Spleen (tissue), 11 donors: ENCODE measurements around the gene CXCL1. TPM values are rescaled to one million over a fixed set of nuclear protein-coding genes. Genes with fewer than 3 reads are reported as not detected.

Experiments
- DNase-seq: peaks from one replicate; pipeline ENCODE4 v3.0.0-alpha.2; 2020
- H3K27ac ChIP-seq, 8 donors: fragments of 200-600 bp; sonication (generic) in 7 of 8; 1 replicate in 4 of 8; 2 replicates in 4 of 8; pipeline versions ENCODE4 v1.5.0 to v1.8.0; 2016 to 2021; ENCODE audit warnings: inconsistent platforms in 4 of 8, mild to moderate bottlenecking in 4 of 8, moderate library complexity in 1 of 8
- H3K27me3 ChIP-seq, 7 donors: fragments of 200-600 bp; sonication (generic) in 6 of 7; replicated peaks in 1 of 7; 1 replicate in 4 of 7; 2 replicates in 3 of 7; pipeline versions ENCODE4 v1.5.0 to v1.8.0; 2016 to 2021; ENCODE audit warnings: inconsistent platforms in 3 of 7, mild to moderate bottlenecking in 1 of 7
- H3K36me3 ChIP-seq, 6 donors: fragments of 200-600 bp; sonication (generic) in 5 of 6; 1 replicate in 4 of 6; 2 replicates in 2 of 6; pipeline versions ENCODE4 v1.5.0 to v1.8.0; 2016 to 2021; ENCODE audit warnings: inconsistent platforms in 2 of 6
- H3K4me1 ChIP-seq, 6 donors: fragments of 200-600 bp; sonication (generic) in 5 of 6; 1 replicate in 3 of 6; 2 replicates in 3 of 6; pipeline versions ENCODE4 v1.5.0 to v1.8.0; 2016 to 2021; ENCODE audit warnings: inconsistent platforms in 3 of 6
- H3K4me3 ChIP-seq, 8 donors: fragments of 200-600 bp; sonication (generic) in 7 of 8; 1 replicate in 4 of 8; 2 replicates in 4 of 8; pipeline versions ENCODE4 v1.5.0 to v1.8.0; 2016 to 2021; ENCODE audit warnings: inconsistent platforms in 4 of 8, mild to moderate bottlenecking in 4 of 8, moderate library complexity in 2 of 8
- H3K9me3 ChIP-seq, 8 donors: fragments of 200-600 bp; sonication (generic) in 7 of 8; 1 replicate in 4 of 8; 2 replicates in 4 of 8; pipeline versions ENCODE4 v1.5.0 to v1.8.0; 2016 to 2021; ENCODE audit warnings: inconsistent platforms in 4 of 8
- POLR2A ChIP-seq, 3 donors: fragments of 450-650 bp; IDR thresholded peaks; one replicate each; pipeline ENCODE4 v1.5.1; 2017; ENCODE audit warnings: antibody characterized with exemption in 3 of 3, mild to moderate bottlenecking in 1 of 3
- POLR2AphosphoS5 ChIP-seq, 3 donors: sonication (generic); formaldehyde crosslinking; IDR thresholded peaks; one replicate each; pipeline ENCODE4 v1.5.1; 2017; ENCODE audit warnings: antibody characterized with exemption in 3 of 3
- WGBS, 5 donors: extraction: QIAGEN DNeasy Blood & Tissue Kit in 3 of 5; methylation state at CpG; one replicate each; pipeline versions ENCODE4 v1.1.5 to v1.1.7; 2013 to 2018; 5-methylcytosine and 5-hydroxymethylcytosine counted together
- intact Hi-C: fragments of 100-400 bp; cut with DNase I; formaldehyde crosslinking; loops from one replicate; pipeline ENCODE4 v1.15.0; 2023; ENCODE audit warnings: low total_unique reads
- polyA plus RNA-seq, 3 donors: library from polyadenylated mRNA; stranded (reverse); fragments of 200-250 nt; gene quantifications; one replicate each; pipeline ENCODE4 v1.2.1, GENCODE V29; 2013
- total RNA-seq, 7 donors: library from RNA; depleted of rRNA in 3 of 7; stranded (reverse); fragments of >200 nt in 3 of 7; fragmentation: NEBNext Ultra II Directional in 4 of 7; extraction: Animal tissue kit (Norgen Biotek cat#: 25700) in 4 of 7; gene quantifications; one replicate each; pipeline versions ENCODE4 v1.1.0 to v1.2.1, GENCODE V29; 2016 to 2021
- TF ChIP-seq, protein P1 (sequence below), 11 experiments: fragments of 200-600 bp in 7 of 11; fragments of 450-650 bp in 4 of 11; sonication (generic) in 4 of 11; IDR thresholded peaks in 8 of 11; conservative IDR thresholded peaks in 3 of 11; 1 replicate in 7 of 11; 2 replicates in 4 of 11; pipeline versions ENCODE4 v1.4.0 to v1.8.0; 2016 to 2021; ENCODE audit warnings: antibody characterized with exemption in 11 of 11, inconsistent platforms in 4 of 11, mild to moderate bottlenecking in 1 of 11
- donor health status: healthy with polysubstance abuse.
- donor health status: DM: no; HTN: no; CAD: no; lungs with moderate emphysema.
- donor health status: DM: no; HTN: no; CAD: no.
- donor health status: Bipolar disorder and iron deficiency.
- donor health status: healthy.
- donor health status: DM: no; HTN: no; CAD: no.
- donor health status: DM: yes; HTN: yes; CAD: no.

The CXCL1 gene
- total and polyA plus RNA-seq, 10 donors: 40.9 to 208 (median 154) TPM

DNA sequence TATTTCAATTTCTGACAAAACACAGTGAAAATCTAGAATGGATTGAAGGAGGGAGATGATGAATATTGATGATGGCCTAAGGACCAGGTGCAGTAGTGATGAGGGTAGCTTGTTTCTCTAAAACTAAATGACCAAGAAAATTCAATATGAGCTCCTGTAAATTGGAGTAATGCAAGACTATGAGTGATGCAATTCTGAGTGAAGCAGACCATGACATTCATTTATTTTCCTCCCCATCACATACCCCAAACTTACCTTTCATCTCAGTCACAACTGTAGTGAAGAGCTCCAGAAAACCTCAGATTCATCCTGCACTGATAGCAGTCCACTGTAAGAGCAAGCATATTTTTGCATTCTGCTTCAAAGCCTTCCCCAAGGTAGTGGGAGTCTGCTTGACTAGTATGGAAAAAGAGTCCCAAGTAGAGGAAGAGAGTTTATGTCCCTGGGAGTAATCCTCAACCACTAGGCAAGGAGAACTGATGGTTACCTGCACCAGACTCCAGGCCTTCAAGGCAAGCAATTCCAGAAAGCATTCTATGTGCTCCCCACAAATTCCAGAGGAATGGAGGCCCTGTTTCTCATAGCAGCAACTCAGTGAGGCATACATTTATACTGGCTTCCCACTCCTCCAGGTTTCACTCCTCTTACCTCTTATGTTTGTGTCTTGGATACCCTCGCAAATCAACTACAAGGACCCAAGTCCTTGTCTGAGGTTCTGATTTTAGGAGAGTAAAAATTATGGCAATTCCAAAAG lies 47.2 kb downstream of the CXCL1 start:
- no peak for TF ChIP-seq POLR2AphosphoS5 (IDR thresholded peaks at IDR 0.05)
- Histone ChIP-seq H3K27ac (peak overlapping the region in 4 of 8 donors; percentile 11 to 50 (median 38)), H3K36me3 (no peaks in the 10 kb centered on the region), H3K9me3 (no peaks in the 10 kb centered on the region), H3K4me3 (no peak overlapping the region), H3K4me1 (no peaks in the 10 kb centered on the region), H3K27me3 (no peaks in the 10 kb centered on the region)
- WGBS, 5 donors: 89 to 100% (median 93%) methylated on average over 1 of the region's 1 CpG
- intact Hi-C loops: no loop called here
- no peak for DNase-seq

DNA sequence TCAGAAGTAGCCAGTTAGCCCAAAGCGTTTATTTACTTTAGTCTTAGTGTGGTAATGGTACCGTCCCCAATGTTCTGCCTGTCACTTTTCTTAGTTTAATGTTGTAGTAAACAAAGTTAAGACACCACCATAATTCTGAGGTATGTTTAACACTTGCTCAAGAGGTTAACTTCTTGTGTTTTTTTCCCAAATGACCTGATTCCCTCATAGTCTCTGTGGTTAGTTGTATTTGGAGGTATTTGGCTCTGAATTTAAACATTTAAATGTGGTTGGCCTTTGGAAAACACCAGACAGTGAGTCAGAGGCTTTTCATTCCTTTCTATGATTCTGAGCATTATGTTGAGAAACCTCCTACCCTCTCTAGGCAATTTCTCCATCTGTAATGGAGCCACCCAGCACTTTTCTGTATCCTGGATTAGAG lies 47.9 kb downstream of the CXCL1 start:
- intact Hi-C loops: no loop called here
- Histone ChIP-seq H3K9me3 (no peaks in the 10 kb centered on the region), H3K4me3 (no peak overlapping the region), H3K27ac (peak overlapping the region in 6 of 8 donors; percentile 5 to 50 (median 28)), H3K36me3 (no peaks in the 10 kb centered on the region), H3K4me1 (no peaks in the 10 kb centered on the region), H3K27me3 (no peaks in the 10 kb centered on the region)
- TF ChIP-seq POLR2A (IDR thresholded peaks at IDR 0.05) (no peak), POLR2AphosphoS5 (IDR thresholded peaks at IDR 0.05) (no peak)
- TF ChIP-seq, protein P1, sequence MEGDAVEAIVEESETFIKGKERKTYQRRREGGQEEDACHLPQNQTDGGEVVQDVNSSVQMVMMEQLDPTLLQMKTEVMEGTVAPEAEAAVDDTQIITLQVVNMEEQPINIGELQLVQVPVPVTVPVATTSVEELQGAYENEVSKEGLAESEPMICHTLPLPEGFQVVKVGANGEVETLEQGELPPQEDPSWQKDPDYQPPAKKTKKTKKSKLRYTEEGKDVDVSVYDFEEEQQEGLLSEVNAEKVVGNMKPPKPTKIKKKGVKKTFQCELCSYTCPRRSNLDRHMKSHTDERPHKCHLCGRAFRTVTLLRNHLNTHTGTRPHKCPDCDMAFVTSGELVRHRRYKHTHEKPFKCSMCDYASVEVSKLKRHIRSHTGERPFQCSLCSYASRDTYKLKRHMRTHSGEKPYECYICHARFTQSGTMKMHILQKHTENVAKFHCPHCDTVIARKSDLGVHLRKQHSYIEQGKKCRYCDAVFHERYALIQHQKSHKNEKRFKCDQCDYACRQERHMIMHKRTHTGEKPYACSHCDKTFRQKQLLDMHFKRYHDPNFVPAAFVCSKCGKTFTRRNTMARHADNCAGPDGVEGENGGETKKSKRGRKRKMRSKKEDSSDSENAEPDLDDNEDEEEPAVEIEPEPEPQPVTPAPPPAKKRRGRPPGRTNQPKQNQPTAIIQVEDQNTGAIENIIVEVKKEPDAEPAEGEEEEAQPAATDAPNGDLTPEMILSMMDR (IDR thresholded peaks at IDR 0.05 in 8 of 11, conservative IDR thresholded peaks at IDR 0.05 in 3 of 11): no peak
- DNase-seq: no peak
- WGBS, 5 donors: 61 to 88% (median 73%) methylated on average over 2 of the region's 2 CpGs

DNA sequence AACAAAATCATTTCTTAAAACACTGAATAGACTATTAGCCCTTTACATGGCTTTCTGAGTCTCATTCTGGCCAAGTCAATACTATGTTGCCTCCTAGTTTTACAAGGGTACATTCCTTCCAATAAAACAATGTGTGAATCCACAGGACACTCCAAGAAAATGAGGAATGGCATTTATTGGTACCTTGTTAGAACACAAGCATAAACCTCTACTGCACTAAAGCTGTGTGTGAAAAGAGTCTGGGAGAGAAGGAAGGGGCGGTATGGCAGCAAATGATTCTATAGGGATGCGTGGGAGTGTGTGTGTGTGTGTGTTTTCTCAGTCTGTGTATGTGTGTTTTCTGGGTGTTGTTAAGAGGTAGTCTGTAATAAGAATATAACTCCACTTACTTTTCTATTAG lies 48.9 kb downstream of the CXCL1 start:
- no peak overlapping the region for H3K4me3 ChIP-seq
- peak overlapping the region in 6 of 8 donors; percentile 5 to 50 (median 28) for H3K27ac ChIP-seq
- intact Hi-C loops: no loop called here
- no peak for DNase-seq
- H3K36me3 ChIP-seq: no peaks in the 10 kb centered on the region
- 81 to 98% (median 88%) methylated on average over 2 of the region's 2 CpGs for WGBS, 5 donors
- H3K27me3 ChIP-seq: no peaks in the 10 kb centered on the region
- no peaks in the 10 kb centered on the region for H3K9me3 ChIP-seq
- H3K4me1 ChIP-seq: peaks cover 0 to 2% (median 0%) of the 10 kb centered on the region in 6 donors
- TF ChIP-seq POLR2A (IDR thresholded peaks at IDR 0.05) (no peak), POLR2AphosphoS5 (IDR thresholded peaks at IDR 0.05) (no peak)
- TF ChIP-seq, protein P1 (IDR thresholded peaks at IDR 0.05 in 8 of 11, conservative IDR thresholded peaks at IDR 0.05 in 3 of 11): no peak

DNA sequence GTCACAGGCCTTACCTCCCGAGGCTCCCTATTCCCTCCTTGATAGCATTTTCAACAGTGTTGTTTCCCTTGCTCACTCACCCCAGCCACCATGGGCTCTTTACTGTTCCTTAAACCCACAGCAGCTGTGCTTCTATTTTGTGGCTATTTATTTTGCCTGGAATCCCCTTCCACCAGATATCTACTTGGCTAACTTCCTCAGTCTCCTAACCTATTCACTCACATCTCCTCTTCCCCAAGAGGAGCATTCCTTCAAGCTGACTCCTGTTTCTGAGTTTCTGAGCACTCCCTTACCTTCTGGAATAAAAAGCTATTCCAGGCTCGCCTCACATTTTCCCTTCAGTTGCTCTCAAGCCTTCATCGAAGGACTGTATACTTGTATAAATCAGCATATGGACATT lies 50.5 kb downstream of the CXCL1 start:
- H3K36me3 ChIP-seq: no peaks in the 10 kb centered on the region
- intact Hi-C loops: no loop called here
- no peaks in the 10 kb centered on the region for H3K9me3 ChIP-seq
- 85 to 93% (median 91%) methylated on average over 3 of the region's 3 CpGs for WGBS, 5 donors
- no peaks in the 10 kb centered on the region for H3K27me3 ChIP-seq
- TF ChIP-seq, protein P1 (IDR thresholded peaks at IDR 0.05 in 8 of 11, conservative IDR thresholded peaks at IDR 0.05 in 3 of 11): no peak
- TF ChIP-seq POLR2A (IDR thresholded peaks at IDR 0.05) (no peak), POLR2AphosphoS5 (IDR thresholded peaks at IDR 0.05) (no peak)
- H3K4me1 ChIP-seq: peaks cover 0 to 5% (median 0%) of the 10 kb centered on the region in 6 donors
- H3K27ac ChIP-seq: no peak overlapping the region
- no peak for DNase-seq
- no peak overlapping the region for H3K4me3 ChIP-seq

Other genes starting within 250 kb of the CXCL1 start
- gene RASSF6, start 249.0 kb upstream of the CXCL1 start, total RNA-seq: 1 to 10 TPM in 1 of 7 donors, under 1 TPM in 6; 0.20 to 1.3 (median 0.30) TPM
- gene RASSF6, start 249.0 kb upstream of the CXCL1 start, polyA plus RNA-seq: under 1 TPM; 0.09 to 0.41 (median 0.22) TPM
- gene CXCL8, start 128.8 kb upstream of the CXCL1 start, total RNA-seq: 10 to 100 TPM in 2 of 7 donors, 1 to 10 TPM in 1, under 1 TPM in 4; 0.28 to 28.4 (median 0.94) TPM
- 1 to 10 TPM in 1 of 3 donors, under 1 TPM in 2; 0.59 to 3.7 (median 0.61) TPM for gene CXCL8, start 128.8 kb upstream of the CXCL1 start, polyA plus RNA-seq
- 100 to 1,000 TPM in 3 of 7 donors, 10 to 100 TPM in 4; 52.7 to 143 (median 87.4) TPM for gene CXCL6, start 32.7 kb upstream of the CXCL1 start, total RNA-seq
- 10 to 100 TPM; 17.8 to 36.0 (median 29.0) TPM for gene CXCL6, start 32.7 kb upstream of the CXCL1 start, polyA plus RNA-seq
- 10 to 100 TPM in 1 of 7 donors, 1 to 10 TPM in 6; 1.3 to 12.3 (median 2.6) TPM for gene PF4V1, start 16.1 kb upstream of the CXCL1 start, total RNA-seq
- 1 to 10 TPM in 2 of 3 donors, under 1 TPM in 1; 0.67 to 2.0 (median 1.3) TPM for gene PF4V1, start 16.1 kb upstream of the CXCL1 start, polyA plus RNA-seq
- gene PF4, start 112.6 kb downstream of the CXCL1 start, total RNA-seq: 10 to 100 TPM; 19.4 to 92.0 (median 51.0) TPM
- 10 to 100 TPM in 1 of 3 donors, 1 to 10 TPM in 2; 6.0 to 36.9 (median 8.5) TPM for gene PF4, start 112.6 kb downstream of the CXCL1 start, polyA plus RNA-seq
- 100 to 1,000 TPM in 5 of 7 donors, 10 to 100 TPM in 2; 54.8 to 232 (median 146) TPM for gene PPBP, start 118.8 kb downstream of the CXCL1 start, total RNA-seq
- gene PPBP, start 118.8 kb downstream of the CXCL1 start, polyA plus RNA-seq: 10 to 100 TPM; 12.9 to 32.0 (median 15.2) TPM
- gene CXCL5, start 129.3 kb downstream of the CXCL1 start, total RNA-seq: 1 to 10 TPM; 1.3 to 3.8 (median 2.4) TPM
- gene CXCL5, start 129.3 kb downstream of the CXCL1 start, polyA plus RNA-seq: 1 to 10 TPM in 2 of 3 donors, under 1 TPM in 1; 0.58 to 2.2 (median 1.1) TPM
- gene CXCL3, start 169.3 kb downstream of the CXCL1 start, total RNA-seq: 1 to 10 TPM in 6 of 7 donors, under 1 TPM in 1; 0.52 to 4.0 (median 3.6) TPM
- gene CXCL3, start 169.3 kb downstream of the CXCL1 start, polyA plus RNA-seq: 1 to 10 TPM; 1.3 to 2.7 (median 2.3) TPM
- gene CXCL2, start 229.8 kb downstream of the CXCL1 start, total RNA-seq: 10 to 100 TPM in 2 of 7 donors, 1 to 10 TPM in 5; 4.1 to 15.6 (median 9.1) TPM
- gene CXCL2, start 229.8 kb downstream of the CXCL1 start, polyA plus RNA-seq: 1 to 10 TPM; 2.9 to 9.3 (median 6.3) TPM